ENCODE measurements around the gene CTF1. TPM values are rescaled to one million over a fixed set of nuclear protein-coding genes. Genes with fewer than 3 reads are reported as not detected.
A peak's percentile ranks its signal among the peaks of the same experiment; 100 is the strongest.
"Not testable (repeated sequence)": the region's sequence is repeated elsewhere in the genome, so short reads cannot be mapped to it uniquely, and the experiment has no call there.

Gene CTF1
- total RNA-seq, 1 experiment from 2014 or later = not detected

DNA sequence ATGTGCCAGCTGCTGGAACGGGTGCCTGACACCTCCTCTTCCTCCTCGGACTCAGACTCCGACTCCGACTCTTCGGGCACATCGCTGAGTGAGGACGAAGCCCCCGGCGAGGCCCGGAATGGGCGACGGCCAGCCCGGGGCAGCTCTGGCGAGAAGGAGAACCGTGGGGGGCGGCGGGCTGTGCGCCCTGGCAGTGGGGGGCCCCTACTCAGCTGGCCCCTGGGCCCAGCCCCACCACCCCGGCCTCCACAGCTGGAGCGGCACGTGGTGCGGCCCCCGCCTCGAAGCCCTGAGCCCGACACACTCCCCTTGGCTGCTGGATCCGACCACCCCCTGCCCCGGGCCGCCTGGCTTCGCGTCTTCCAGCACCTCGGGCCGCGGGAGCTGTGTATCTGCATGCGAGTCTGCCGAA is 33.8 kb downstream of the CTF1 start:
- no peak for DNase-seq (ENCODE audit: low spot score)

DNA sequence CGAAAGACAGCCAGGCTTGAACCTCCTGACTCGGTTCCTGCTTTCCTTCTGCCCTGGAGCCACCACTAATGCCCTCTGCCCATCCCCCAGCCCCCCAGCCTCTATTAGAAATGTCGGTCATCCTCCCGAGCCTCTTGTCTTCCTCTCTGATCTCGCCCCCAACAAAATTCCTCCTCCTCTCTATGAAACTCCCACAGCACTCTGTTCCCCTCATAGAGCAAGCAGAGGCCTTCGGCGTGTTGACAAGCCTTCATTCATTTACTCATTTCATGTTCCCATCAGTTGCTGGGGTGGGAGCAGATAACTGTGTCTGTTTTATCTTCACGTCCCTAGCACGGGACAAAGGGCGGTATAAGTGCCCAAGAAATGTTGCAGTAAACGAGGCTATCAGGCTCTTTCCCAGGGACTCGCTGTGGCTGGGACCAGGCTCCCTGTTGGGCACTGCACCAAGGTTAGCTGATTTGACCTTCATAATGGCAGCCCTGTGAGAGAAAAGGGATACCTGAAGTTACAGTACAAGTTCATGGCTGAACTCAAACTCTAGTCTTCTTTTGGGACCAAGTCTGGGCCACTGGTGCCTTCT is 34.7 kb downstream of the CTF1 start:
- no peak for DNase-seq (ENCODE audit: low spot score)

- DNase-seq (ENCODE audit: low spot score) = peak; percentile 54
Measured at GRCh38 chr16:30934827-30935557, 38.6 kb downstream of the CTF1 start.

- no peak for DNase-seq (ENCODE audit: low spot score)
Measured at GRCh38 chr16:30937692-30938091, 41.3 kb downstream of the CTF1 start.

DNA sequence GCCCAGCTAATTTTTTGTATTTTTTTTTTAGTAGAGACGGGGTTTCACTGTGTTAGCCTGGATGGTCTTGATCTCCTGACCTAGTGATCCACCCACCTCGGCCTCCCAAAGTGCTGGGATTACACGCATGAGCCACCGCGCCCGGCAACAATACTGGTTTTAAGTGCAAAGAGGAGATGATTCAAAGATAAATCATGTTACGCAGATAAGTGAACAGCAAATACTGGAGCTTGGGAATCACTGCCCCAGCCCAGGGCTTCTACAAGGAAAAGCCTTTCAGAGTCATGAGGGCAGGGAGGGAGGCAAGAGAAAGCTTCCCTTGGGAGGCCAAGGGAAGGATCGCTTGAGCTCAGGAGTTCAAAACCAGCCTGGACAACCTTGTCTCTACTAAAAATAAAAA is 43.2 kb downstream of the CTF1 start:
- not testable (repeated sequence) for DNase-seq (ENCODE audit: low spot score)

- DNase-seq (ENCODE audit: low spot score) = peak; percentile 70
Measured at GRCh38 chr16:30941600-30942425, 45.4 kb downstream of the CTF1 start.

- DNase-seq (ENCODE audit: low spot score) = no peak
Measured at GRCh38 chr16:30942426-30942806, 46.0 kb downstream of the CTF1 start.

GRCh38 chr16:30944352-30944751 is 47.9 kb downstream of the CTF1 start:
- DNase-seq (ENCODE audit: low spot score) = no peak

DNA sequence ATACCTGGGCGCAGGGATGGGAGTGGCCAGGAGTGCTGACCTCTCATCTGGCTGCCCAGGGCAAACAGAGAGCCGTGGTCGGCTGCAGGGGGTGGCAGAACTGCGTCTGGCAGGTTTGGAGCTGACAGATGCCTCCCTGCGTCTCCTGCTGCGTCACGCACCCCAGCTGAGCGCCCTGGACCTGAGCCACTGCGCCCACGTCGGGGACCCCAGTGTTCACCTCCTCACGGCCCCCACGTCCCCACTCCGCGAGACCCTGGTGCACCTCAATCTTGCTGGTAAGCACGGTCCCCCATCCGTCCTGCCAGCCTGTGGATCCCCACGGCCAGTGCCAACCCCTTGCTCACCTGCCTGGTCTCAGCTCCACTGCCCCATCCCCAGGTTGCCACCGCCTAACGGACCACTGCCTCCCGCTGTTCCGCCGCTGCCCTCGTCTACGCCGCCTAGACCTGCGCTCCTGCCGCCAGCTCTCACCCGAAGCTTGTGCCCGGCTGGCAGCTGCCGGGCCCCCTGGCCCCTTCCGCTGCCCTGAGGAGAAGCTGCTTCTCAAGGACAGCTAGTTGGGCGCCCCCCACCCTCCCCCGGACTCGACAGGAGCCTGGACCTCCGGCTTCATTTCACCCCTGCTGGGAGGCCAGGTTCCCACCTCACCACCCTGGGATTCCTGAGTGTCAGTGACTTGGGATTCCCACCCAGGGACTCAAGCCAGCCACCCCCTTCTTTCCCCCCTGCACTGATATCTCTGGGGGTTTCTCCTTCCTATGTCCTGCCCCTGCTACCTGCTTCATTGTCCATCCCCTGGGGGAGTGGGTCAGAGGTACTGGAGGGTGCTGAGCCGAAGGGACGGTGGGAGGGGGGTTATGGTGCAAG is 50.5 kb downstream of the CTF1 start:
- no peak for DNase-seq (ENCODE audit: low spot score)

GRCh38 chr16:30947541-30947858 is 51.1 kb downstream of the CTF1 start:
- DNase-seq (ENCODE audit: low spot score) = no peak

GRCh38 chr16:30947859-30948666 is 51.6 kb downstream of the CTF1 start:
- peak; percentile 91 for DNase-seq (ENCODE audit: low spot score)

- peak; percentile 33 for DNase-seq (ENCODE audit: low spot score)
Measured at GRCh38 chr16:30948667-30949649, 52.5 kb downstream of the CTF1 start, which contains the start of gene ORAI3. ORAI3 (plus strand) TSS chr16:30949068; CDS start chr16:30949290, 222 bp downstream.

GRCh38 chr16:30949650-30950515 is 53.5 kb downstream of the CTF1 start:
- DNase-seq (ENCODE audit: low spot score) = peak; percentile 70

GRCh38 chr16:30950516-30951065 is 54.2 kb downstream of the CTF1 start:
- DNase-seq (ENCODE audit: low spot score) = no peak

- no peak for DNase-seq (ENCODE audit: low spot score)
Measured at GRCh38 chr16:30951193-30951592, 54.8 kb downstream of the CTF1 start.

DNA sequence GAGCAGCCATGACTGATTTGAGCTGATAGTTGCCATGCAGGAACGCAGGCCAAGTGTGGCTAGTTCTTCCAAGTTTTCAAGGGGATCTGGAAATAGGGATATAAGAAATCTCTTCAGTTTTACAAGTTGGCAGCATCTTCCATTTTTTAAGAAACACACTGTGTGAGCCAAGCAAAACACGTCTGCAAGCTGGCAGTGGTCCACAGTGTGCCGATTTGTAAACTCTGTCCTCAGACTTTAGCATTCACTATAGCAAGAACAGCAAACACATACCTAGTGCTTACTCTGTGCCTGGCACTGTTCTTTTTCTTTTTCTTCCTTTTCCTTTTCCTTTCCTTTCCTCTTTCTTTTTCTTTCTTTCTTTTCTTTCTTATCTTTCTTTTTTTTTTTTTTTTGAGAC is 55.3 kb downstream of the CTF1 start:
- no peak for DNase-seq (ENCODE audit: low spot score)

DNA sequence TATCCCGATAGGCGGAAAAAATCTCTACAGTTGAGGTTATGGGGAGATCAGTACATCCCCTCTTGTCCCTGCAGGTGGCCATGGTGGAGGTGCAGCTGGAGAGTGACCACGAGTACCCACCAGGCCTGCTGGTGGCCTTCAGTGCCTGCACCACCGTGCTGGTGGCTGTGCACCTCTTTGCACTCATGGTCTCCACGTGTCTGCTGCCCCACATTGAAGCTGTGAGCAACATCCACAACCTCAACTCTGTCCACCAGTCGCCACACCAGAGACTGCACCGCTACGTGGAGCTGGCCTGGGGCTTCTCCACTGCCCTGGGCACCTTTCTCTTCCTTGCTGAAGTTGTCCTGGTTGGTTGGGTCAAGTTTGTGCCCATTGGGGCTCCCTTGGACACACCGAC is 56.7 kb downstream of the CTF1 start:
- no peak for DNase-seq (ENCODE audit: low spot score)
